Peyer's patch (tissue), 4 donors: ENCODE measurements around the gene NUSAP1. TPM values are rescaled to one million over a fixed set of nuclear protein-coding genes. Genes with fewer than 3 reads are reported as not detected.

ENCODE experiments used
- DNase-seq, 3 donors: peaks; one replicate each; pipeline ENCODE4 v3.0.0-alpha.2; 2017 to 2019
- H3K27ac ChIP-seq, 4 donors: fragments of 200-600 bp; sonication (generic); one replicate each; pipeline ENCODE4 v1.5.1; 2016 to 2019
- H3K27me3 ChIP-seq, 2 donors: fragments of 200-600 bp; sonication (generic); one replicate each; pipeline ENCODE4 v1.5.1; 2019
- H3K36me3 ChIP-seq, 3 donors: fragments of 200-600 bp; sonication (generic); one replicate each; pipeline ENCODE4 v1.5.1; 2016 to 2019
- H3K4me1 ChIP-seq, 4 donors: fragments of 200-600 bp; sonication (generic); one replicate each; pipeline ENCODE4 v1.5.1; 2016 to 2019
- H3K4me3 ChIP-seq, 4 donors: fragments of 200-600 bp; sonication (generic); 1 replicate in 3 of 4; 2 replicates in 1 of 4; pipeline ENCODE4 v1.5.1; 2016 to 2019; ENCODE audit warnings: mild to moderate bottlenecking in 1 of 4
- H3K9me3 ChIP-seq, 4 donors: fragments of 200-600 bp; sonication (generic); one replicate each; pipeline ENCODE4 v1.5.1; 2016 to 2019; ENCODE audit warnings: mild to moderate bottlenecking in 1 of 4
- CTCF ChIP-seq, 6 experiments: fragments of 450-650 bp in 4 of 6; fragments of 200-600 bp in 2 of 6; sonication (generic) in 1 of 6; IDR thresholded peaks; one replicate each; pipeline ENCODE4 v1.5.1; 2017 to 2019; ENCODE audit warnings: antibody characterized with exemption in 6 of 6, mild to moderate bottlenecking in 3 of 6, moderate library complexity in 1 of 6
- POLR2A ChIP-seq, 2 donors: fragments of 450-650 bp; IDR thresholded peaks; one replicate each; pipeline ENCODE4 v1.5.1; 2017; ENCODE audit warnings: antibody characterized with exemption in 2 of 2, mild to moderate bottlenecking in 2 of 2, moderate library complexity in 2 of 2
- total RNA-seq, 4 donors: library from RNA; depleted of rRNA; stranded (reverse); fragments of >200 nt; gene quantifications; one replicate each; pipeline ENCODE4 v1.1.0, GENCODE V29; 2016

NUSAP1 gene
- total RNA-seq, 4 donors from 2014 or later: 7.9 to 95.7 (median 14.6) TPM

- TF ChIP-seq CTCF (IDR thresholded peaks at IDR 0.05) (no peak), POLR2A (IDR thresholded peaks at IDR 0.05) (no peak)
- Histone ChIP-seq H3K27ac (no peak overlapping the region), H3K36me3 (no peaks in the 10 kb centered on the region), H3K27me3 (no peaks in the 10 kb centered on the region), H3K4me3 (no peak overlapping the region), H3K4me1 (no peaks in the 10 kb centered on the region), H3K9me3 (no peaks in the 10 kb centered on the region)
- DNase-seq: no peak
Observed at GRCh38 chr15:41411031-41411430, 78.3 kb downstream of the NUSAP1 start.

- TF ChIP-seq CTCF (IDR thresholded peaks at IDR 0.05) (no peak), POLR2A (IDR thresholded peaks at IDR 0.05) (no peak)
- Histone ChIP-seq H3K27ac (no peak overlapping the region), H3K9me3 (no peaks in the 10 kb centered on the region), H3K4me3 (no peak overlapping the region), H3K4me1 (no peaks in the 10 kb centered on the region), H3K27me3 (no peaks in the 10 kb centered on the region), H3K36me3 (no peaks in the 10 kb centered on the region)
- no peak for DNase-seq
Observed at GRCh38 chr15:41411441-41411840, 78.8 kb downstream of the NUSAP1 start.

- TF ChIP-seq POLR2A (IDR thresholded peaks at IDR 0.05) (no peak), CTCF (IDR thresholded peaks at IDR 0.05) (no peak)
- Histone ChIP-seq H3K9me3 (no peaks in the 10 kb centered on the region), H3K27me3 (no peaks in the 10 kb centered on the region), H3K4me3 (peak overlapping the region; percentile 90 to 98 (median 96)), H3K36me3 (no peaks in the 10 kb centered on the region), H3K27ac (peak overlapping the region; percentile 84 to 90 (median 88)), H3K4me1 (peaks cover 0 to 15% (median 8%) of the 10 kb centered on the region in 4 donors)
- no peak for DNase-seq
Observed at GRCh38 chr15:41416128-41416741, 83.6 kb downstream of the NUSAP1 start.

- peaks cover 0 to 15% (median 8%) of the 10 kb centered on the region in 4 donors for H3K4me1 ChIP-seq
- H3K27ac ChIP-seq: peak within 1 kb of the TSS; percentile 84 to 90 (median 88)
- H3K36me3 ChIP-seq: no peaks in the 10 kb centered on the region
- peak within 1 kb of the TSS; percentile 90 to 98 (median 96) for H3K4me3 ChIP-seq
- no peaks in the 10 kb centered on the region for H3K9me3 ChIP-seq
- no peaks in the 10 kb centered on the region for H3K27me3 ChIP-seq
- DNase-seq: peak; percentile 91 to 98 (median 98)
- TF ChIP-seq CTCF (IDR thresholded peaks at IDR 0.05) (no peak), POLR2A (IDR thresholded peaks at IDR 0.05) (peak; percentile 65 to 80)
Observed at GRCh38 chr15:41416742-41417417, 84.2 kb downstream of the NUSAP1 start, which contains the start of gene RTF1. Gene RTF1, plus strand, starts transcription at chr15:41417095. Its CDS starts 21 bp downstream, at chr15:41417116.

- Histone ChIP-seq H3K9me3 (no peaks in the 10 kb centered on the region), H3K36me3 (no peaks in the 10 kb centered on the region), H3K4me3 (peak overlapping the region; percentile 90 to 98 (median 96)), H3K27ac (peak overlapping the region; percentile 84 to 90 (median 88)), H3K4me1 (peaks cover 0 to 15% (median 8%) of the 10 kb centered on the region in 4 donors), H3K27me3 (no peaks in the 10 kb centered on the region)
- peak in 1 of 3 donors; percentile 55 for DNase-seq
- peak in 1 of 2 donors; percentile 8 for TF ChIP-seq POLR2A (IDR thresholded peaks at IDR 0.05)
- TF ChIP-seq CTCF (IDR thresholded peaks at IDR 0.05): no peak
Observed at GRCh38 chr15:41417418-41418195, 84.9 kb downstream of the NUSAP1 start.
